Peyer's patch (tissue), 4 donors: ENCODE results near the gene SPNS1. TPM values are rescaled to one million over a fixed set of nuclear protein-coding genes. Genes with fewer than 3 reads are reported as not detected.

ENCODE experiments used
- DNase-seq, 3 donors: peaks; one replicate each; pipeline ENCODE4 v3.0.0-alpha.2; 2017 to 2019
- H3K27ac ChIP-seq, 4 donors: fragments of 200-600 bp; sonication (generic); one replicate each; pipeline ENCODE4 v1.5.1; 2016 to 2019
- H3K27me3 ChIP-seq, 2 donors: fragments of 200-600 bp; sonication (generic); one replicate each; pipeline ENCODE4 v1.5.1; 2019
- H3K36me3 ChIP-seq, 3 donors: fragments of 200-600 bp; sonication (generic); one replicate each; pipeline ENCODE4 v1.5.1; 2016 to 2019
- H3K4me1 ChIP-seq, 4 donors: fragments of 200-600 bp; sonication (generic); one replicate each; pipeline ENCODE4 v1.5.1; 2016 to 2019
- H3K4me3 ChIP-seq, 4 donors: fragments of 200-600 bp; sonication (generic); 1 replicate in 3 of 4; 2 replicates in 1 of 4; pipeline ENCODE4 v1.5.1; 2016 to 2019; ENCODE audit warnings: mild to moderate bottlenecking in 1 of 4
- H3K9me3 ChIP-seq, 4 donors: fragments of 200-600 bp; sonication (generic); one replicate each; pipeline ENCODE4 v1.5.1; 2016 to 2019; ENCODE audit warnings: mild to moderate bottlenecking in 1 of 4
- POLR2A ChIP-seq, 2 donors: fragments of 450-650 bp; IDR thresholded peaks; one replicate each; pipeline ENCODE4 v1.5.1; 2017; ENCODE audit warnings: antibody characterized with exemption in 2 of 2, mild to moderate bottlenecking in 2 of 2, moderate library complexity in 2 of 2
- total RNA-seq, 4 donors: library from RNA; depleted of rRNA; stranded (reverse); fragments of >200 nt; gene quantifications; one replicate each; pipeline ENCODE4 v1.1.0, GENCODE V29; 2016
- TF ChIP-seq, protein P1 (sequence below), 6 experiments: fragments of 450-650 bp in 4 of 6; fragments of 200-600 bp in 2 of 6; sonication (generic) in 1 of 6; IDR thresholded peaks; one replicate each; pipeline ENCODE4 v1.5.1; 2017 to 2019; ENCODE audit warnings: antibody characterized with exemption in 6 of 6, mild to moderate bottlenecking in 3 of 6, moderate library complexity in 1 of 6

The SPNS1 gene
- total RNA-seq, 4 donors from 2014 or later, result 30.5 to 49.7 (median 36.3) TPM

- Histone ChIP-seq H3K4me1 (peaks cover 0 to 8% (median 2%) of the 10 kb centered on the region in 4 donors), H3K36me3 (no peaks in the 10 kb centered on the region), H3K9me3 (no peaks in the 10 kb centered on the region), H3K4me3 (no peak overlapping the region), H3K27ac (peak overlapping the region in 2 of 4 donors; percentile 39 to 82), H3K27me3 (no peaks in the 10 kb centered on the region)
- peak in 2 of 3 donors; percentile 83 to 84 for DNase-seq
- TF ChIP-seq, protein P1, sequence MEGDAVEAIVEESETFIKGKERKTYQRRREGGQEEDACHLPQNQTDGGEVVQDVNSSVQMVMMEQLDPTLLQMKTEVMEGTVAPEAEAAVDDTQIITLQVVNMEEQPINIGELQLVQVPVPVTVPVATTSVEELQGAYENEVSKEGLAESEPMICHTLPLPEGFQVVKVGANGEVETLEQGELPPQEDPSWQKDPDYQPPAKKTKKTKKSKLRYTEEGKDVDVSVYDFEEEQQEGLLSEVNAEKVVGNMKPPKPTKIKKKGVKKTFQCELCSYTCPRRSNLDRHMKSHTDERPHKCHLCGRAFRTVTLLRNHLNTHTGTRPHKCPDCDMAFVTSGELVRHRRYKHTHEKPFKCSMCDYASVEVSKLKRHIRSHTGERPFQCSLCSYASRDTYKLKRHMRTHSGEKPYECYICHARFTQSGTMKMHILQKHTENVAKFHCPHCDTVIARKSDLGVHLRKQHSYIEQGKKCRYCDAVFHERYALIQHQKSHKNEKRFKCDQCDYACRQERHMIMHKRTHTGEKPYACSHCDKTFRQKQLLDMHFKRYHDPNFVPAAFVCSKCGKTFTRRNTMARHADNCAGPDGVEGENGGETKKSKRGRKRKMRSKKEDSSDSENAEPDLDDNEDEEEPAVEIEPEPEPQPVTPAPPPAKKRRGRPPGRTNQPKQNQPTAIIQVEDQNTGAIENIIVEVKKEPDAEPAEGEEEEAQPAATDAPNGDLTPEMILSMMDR (IDR thresholded peaks at IDR 0.05), result no peak
- TF ChIP-seq POLR2A (IDR thresholded peaks at IDR 0.05), result no peak
Measured at GRCh38 chr16:28930652-28931051, 43.9 kb upstream of the SPNS1 start.

DNA sequence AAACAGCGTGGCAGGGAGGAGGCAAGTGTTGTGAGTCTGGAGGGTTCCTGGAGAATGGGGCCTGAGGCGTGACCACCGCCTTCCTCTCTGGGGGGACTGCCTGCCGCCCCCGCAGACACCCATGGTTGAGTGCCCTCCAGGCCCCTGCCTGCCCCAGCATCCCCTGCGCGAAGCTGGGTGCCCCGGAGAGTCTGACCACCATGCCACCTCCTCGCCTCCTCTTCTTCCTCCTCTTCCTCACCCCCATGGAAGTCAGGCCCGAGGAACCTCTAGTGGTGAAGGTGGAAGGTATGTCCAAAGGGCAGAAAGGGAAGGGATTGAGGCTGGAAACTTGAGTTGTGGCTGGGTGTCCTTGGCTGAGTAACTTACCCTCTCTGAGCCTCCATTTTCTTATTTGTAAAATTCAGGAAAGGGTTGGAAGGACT, 42.8 kb upstream of the SPNS1 start, which contains the start of gene CD19:
Gene CD19, plus strand, starts transcription at position 171 of the 425 bp plus-strand sequence. Its CDS starts 30 bp downstream, at position 201.
- no peaks in the 10 kb centered on the region for H3K36me3 ChIP-seq
- DNase-seq, result peak in 2 of 3 donors; percentile 75 to 78
- peak within 1 kb of the TSS in 2 of 4 donors; percentile 74 to 82 for H3K27ac ChIP-seq
- no peak for TF ChIP-seq POLR2A (IDR thresholded peaks at IDR 0.05)
- TF ChIP-seq, protein P1 (IDR thresholded peaks at IDR 0.05), result no peak
- no peaks in the 10 kb centered on the region for H3K27me3 ChIP-seq
- peaks cover 0 to 11% (median 4%) of the 10 kb centered on the region in 4 donors for H3K4me1 ChIP-seq
- peak within 1 kb of the TSS in 2 of 4 donors; percentile 40 to 51 for H3K4me3 ChIP-seq
- no peaks in the 10 kb centered on the region for H3K9me3 ChIP-seq

- no peaks in the 10 kb centered on the region for H3K36me3 ChIP-seq
- TF ChIP-seq, protein P1 (IDR thresholded peaks at IDR 0.05), result no peak
- no peak for TF ChIP-seq POLR2A (IDR thresholded peaks at IDR 0.05)
- H3K4me3 ChIP-seq, result peak overlapping the region in 2 of 4 donors; percentile 40 to 51
- no peak for DNase-seq
- H3K27me3 ChIP-seq, result no peaks in the 10 kb centered on the region
- H3K27ac ChIP-seq, result peak overlapping the region in 2 of 4 donors; percentile 74 to 82
- no peaks in the 10 kb centered on the region for H3K9me3 ChIP-seq
- H3K4me1 ChIP-seq, result peaks cover 0 to 12% (median 4%) of the 10 kb centered on the region in 4 donors
Measured at GRCh38 chr16:28932339-28933141, 42.0 kb upstream of the SPNS1 start.

GRCh38 chr16:28933171-28933570, 41.4 kb upstream of the SPNS1 start:
- Histone ChIP-seq H3K4me3 (peak overlapping the region in 2 of 4 donors; percentile 40 to 51), H3K9me3 (no peaks in the 10 kb centered on the region), H3K27me3 (no peaks in the 10 kb centered on the region), H3K27ac (peak overlapping the region in 2 of 4 donors; percentile 74 to 82), H3K4me1 (peaks cover 0 to 12% (median 4%) of the 10 kb centered on the region in 4 donors), H3K36me3 (no peaks in the 10 kb centered on the region)
- no peak for DNase-seq
- TF ChIP-seq, protein P1 (IDR thresholded peaks at IDR 0.05), result no peak
- TF ChIP-seq POLR2A (IDR thresholded peaks at IDR 0.05), result no peak

DNA sequence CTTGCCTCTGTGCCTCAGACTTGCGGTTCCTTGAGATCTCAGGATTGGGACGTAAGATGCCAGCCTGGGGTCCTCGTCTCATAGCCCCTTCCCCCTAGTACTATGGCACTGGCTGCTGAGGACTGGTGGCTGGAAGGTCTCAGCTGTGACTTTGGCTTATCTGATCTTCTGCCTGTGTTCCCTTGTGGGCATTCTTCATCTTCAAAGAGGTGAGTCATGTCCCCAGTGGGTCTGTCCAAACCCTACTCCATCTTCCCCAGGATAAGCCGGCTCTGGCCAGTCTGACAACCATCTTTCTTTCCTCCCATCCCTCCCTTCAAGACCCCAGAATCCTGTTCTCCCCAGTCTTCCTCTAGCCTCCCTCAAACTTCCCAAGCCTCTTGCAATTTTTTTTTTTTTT, 39.2 kb upstream of the SPNS1 start:
- no peak for TF ChIP-seq POLR2A (IDR thresholded peaks at IDR 0.05)
- TF ChIP-seq, protein P1 (IDR thresholded peaks at IDR 0.05), result no peak
- no peaks in the 10 kb centered on the region for H3K36me3 ChIP-seq
- no peak overlapping the region for H3K27ac ChIP-seq
- DNase-seq, result no peak
- H3K9me3 ChIP-seq, result no peaks in the 10 kb centered on the region
- H3K4me3 ChIP-seq, result no peak overlapping the region
- peaks cover 0 to 12% (median 4%) of the 10 kb centered on the region in 4 donors for H3K4me1 ChIP-seq
- no peaks in the 10 kb centered on the region for H3K27me3 ChIP-seq
